ENCODE results near the gene MNT. TPM values are rescaled to one million over a fixed set of nuclear protein-coding genes. Genes with fewer than 3 reads are reported as not detected.

Gene MNT
- total and polyA plus RNA-seq, 9 of the 15 experiments (the other 6 are each of a cell fraction or from before 2014, with no cell fraction given) = 0.18 to 23.8 (median 5.3) TPM

DNA sequence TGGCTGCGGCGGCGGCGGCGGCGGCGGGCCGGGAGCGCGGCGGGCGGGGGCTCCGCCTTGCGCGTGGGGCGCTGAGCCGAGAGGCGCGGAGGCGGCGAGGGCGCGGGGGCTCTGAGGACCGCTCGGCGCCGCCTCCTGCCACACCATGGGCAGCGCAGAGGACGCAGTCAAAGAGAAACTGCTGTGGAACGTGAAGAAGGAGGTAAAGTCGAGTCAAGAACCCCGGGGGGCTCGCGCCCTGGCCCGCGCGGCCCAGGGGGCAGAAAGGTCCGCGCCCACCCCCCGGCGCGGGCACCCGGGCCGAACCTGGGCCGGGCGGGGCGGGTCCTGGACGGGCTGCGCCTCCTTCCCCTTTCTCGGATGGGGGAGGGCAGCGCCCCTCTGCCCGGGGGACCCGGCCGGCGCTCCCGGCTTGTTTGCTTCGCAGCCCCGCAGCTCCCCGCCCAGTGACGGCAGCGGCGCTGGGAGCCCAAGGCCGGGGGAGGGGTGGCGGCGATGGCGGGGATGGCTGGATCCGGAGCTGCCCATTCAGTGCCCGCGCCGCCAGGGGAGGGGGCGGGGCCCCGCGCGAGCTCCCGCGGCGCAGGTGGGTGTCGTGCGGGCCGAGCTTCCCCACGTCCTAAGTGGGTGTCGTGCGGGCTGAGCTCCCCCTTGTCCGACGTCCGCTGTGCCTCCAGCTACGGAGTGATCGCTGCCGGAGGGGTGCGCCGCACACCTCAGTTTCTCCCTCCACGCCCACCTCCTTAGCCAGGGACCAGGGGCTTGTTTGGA lies 63.1 kb downstream of the MNT start (continued):
- TF ChIP-seq ZBTB17 (CRISPR knock-in tag; IDR thresholded peaks at IDR 0.05) = no peak
- TF ChIP-seq ZNF143 (CRISPR knock-in tag; IDR thresholded peaks at IDR 0.05) = no peak
- TF ChIP-seq, protein P1, sequence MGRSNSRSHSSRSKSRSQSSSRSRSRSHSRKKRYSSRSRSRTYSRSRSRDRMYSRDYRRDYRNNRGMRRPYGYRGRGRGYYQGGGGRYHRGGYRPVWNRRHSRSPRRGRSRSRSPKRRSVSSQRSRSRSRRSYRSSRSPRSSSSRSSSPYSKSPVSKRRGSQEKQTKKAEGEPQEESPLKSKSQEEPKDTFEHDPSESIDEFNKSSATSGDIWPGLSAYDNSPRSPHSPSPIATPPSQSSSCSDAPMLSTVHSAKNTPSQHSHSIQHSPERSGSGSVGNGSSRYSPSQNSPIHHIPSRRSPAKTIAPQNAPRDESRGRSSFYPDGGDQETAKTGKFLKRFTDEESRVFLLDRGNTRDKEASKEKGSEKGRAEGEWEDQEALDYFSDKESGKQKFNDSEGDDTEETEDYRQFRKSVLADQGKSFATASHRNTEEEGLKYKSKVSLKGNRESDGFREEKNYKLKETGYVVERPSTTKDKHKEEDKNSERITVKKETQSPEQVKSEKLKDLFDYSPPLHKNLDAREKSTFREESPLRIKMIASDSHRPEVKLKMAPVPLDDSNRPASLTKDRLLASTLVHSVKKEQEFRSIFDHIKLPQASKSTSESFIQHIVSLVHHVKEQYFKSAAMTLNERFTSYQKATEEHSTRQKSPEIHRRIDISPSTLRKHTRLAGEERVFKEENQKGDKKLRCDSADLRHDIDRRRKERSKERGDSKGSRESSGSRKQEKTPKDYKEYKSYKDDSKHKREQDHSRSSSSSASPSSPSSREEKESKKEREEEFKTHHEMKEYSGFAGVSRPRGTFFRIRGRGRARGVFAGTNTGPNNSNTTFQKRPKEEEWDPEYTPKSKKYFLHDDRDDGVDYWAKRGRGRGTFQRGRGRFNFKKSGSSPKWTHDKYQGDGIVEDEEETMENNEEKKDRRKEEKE (IDR thresholded peaks at IDR 0.05; ENCODE audit: borderline replicate concordance in 1 of 2, control insufficient read depth in 1 of 2, low read depth in 2 of 2, low read length in 1 of 2) = no peak
- peak in 1 of 2 experiments; percentile 23; a peak in 1 of 4 replicates for TF ChIP-seq MAZ (CRISPR knock-in tag; conservative IDR thresholded peaks at IDR 0.05 in 1 of 2, IDR thresholded peaks at IDR 0.05 in 1 of 2)
- TF ChIP-seq TFAM (CRISPR knock-in tag; conservative IDR thresholded peaks at IDR 0.05) = no peak
- TF ChIP-seq MCM7 (IDR thresholded peaks at IDR 0.05) = no peak
- TF ChIP-seq, protein P2, sequence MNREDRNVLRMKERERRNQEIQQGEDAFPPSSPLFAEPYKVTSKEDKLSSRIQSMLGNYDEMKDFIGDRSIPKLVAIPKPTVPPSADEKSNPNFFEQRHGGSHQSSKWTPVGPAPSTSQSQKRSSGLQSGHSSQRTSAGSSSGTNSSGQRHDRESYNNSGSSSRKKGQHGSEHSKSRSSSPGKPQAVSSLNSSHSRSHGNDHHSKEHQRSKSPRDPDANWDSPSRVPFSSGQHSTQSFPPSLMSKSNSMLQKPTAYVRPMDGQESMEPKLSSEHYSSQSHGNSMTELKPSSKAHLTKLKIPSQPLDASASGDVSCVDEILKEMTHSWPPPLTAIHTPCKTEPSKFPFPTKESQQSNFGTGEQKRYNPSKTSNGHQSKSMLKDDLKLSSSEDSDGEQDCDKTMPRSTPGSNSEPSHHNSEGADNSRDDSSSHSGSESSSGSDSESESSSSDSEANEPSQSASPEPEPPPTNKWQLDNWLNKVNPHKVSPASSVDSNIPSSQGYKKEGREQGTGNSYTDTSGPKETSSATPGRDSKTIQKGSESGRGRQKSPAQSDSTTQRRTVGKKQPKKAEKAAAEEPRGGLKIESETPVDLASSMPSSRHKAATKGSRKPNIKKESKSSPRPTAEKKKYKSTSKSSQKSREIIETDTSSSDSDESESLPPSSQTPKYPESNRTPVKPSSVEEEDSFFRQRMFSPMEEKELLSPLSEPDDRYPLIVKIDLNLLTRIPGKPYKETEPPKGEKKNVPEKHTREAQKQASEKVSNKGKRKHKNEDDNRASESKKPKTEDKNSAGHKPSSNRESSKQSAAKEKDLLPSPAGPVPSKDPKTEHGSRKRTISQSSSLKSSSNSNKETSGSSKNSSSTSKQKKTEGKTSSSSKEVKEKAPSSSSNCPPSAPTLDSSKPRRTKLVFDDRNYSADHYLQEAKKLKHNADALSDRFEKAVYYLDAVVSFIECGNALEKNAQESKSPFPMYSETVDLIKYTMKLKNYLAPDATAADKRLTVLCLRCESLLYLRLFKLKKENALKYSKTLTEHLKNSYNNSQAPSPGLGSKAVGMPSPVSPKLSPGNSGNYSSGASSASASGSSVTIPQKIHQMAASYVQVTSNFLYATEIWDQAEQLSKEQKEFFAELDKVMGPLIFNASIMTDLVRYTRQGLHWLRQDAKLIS (CRISPR knock-in tag; IDR thresholded peaks at IDR 0.05) = no peak
- no peak for TF ChIP-seq HEY1 (CRISPR knock-in tag; IDR thresholded peaks at IDR 0.05; ENCODE audit: borderline replicate concordance)
- TF ChIP-seq FUS (optimal IDR thresholded peaks at IDR 0.05; ENCODE audit: low read depth, low read length) = no peak
- TF ChIP-seq, protein P3, sequence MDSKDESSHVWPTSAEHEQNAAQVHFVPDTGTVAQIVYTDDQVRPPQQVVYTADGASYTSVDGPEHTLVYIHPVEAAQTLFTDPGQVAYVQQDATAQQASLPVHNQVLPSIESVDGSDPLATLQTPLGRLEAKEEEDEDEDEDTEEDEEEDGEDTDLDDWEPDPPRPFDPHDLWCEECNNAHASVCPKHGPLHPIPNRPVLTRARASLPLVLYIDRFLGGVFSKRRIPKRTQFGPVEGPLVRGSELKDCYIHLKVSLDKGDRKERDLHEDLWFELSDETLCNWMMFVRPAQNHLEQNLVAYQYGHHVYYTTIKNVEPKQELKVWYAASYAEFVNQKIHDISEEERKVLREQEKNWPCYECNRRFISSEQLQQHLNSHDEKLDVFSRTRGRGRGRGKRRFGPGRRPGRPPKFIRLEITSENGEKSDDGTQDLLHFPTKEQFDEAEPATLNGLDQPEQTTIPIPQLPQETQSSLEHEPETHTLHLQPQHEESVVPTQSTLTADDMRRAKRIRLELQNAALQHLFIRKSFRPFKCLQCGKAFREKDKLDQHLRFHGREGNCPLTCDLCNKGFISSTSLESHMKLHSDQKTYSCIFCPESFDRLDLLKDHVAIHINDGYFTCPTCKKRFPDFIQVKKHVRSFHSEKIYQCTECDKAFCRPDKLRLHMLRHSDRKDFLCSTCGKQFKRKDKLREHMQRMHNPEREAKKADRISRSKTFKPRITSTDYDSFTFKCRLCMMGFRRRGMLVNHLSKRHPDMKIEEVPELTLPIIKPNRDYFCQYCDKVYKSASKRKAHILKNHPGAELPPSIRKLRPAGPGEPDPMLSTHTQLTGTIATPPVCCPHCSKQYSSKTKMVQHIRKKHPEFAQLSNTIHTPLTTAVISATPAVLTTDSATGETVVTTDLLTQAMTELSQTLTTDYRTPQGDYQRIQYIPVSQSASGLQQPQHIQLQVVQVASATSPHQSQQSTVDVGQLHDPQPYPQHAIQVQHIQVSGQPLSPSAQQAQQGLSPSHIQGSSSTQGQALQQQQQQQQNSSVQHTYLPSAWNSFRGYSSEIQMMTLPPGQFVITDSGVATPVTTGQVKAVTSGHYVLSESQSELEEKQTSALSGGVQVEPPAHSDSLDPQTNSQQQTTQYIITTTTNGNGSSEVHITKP (IDR thresholded peaks at IDR 0.05; ENCODE audit: partially characterized antibody) = peak; percentile 82
- no peak for TF ChIP-seq ZNF408 (CRISPR knock-in tag; IDR thresholded peaks at IDR 0.05; ENCODE audit: low read depth)
- TF ChIP-seq POLR3A (IDR thresholded peaks at IDR 0.05; ENCODE audit: borderline replicate concordance, extremely low read depth, insufficient read depth, insufficient read length) = no peak

Data from K562 (cell line).